PC-3 (cell line): ENCODE measurements around the gene INSYN2A. TPM values are rescaled to one million over a fixed set of nuclear protein-coding genes. Genes with fewer than 3 reads are reported as not detected.
A peak's percentile ranks its signal among the peaks of the same experiment; 100 is the strongest.

Source experiments
- ATAC-seq: fragments of 200-7000 bp; cut with Tn5 transposase; 2 replicates; pipeline ENCODE4 v1.9.1; 2020; ENCODE audit warnings: mild to moderate bottlenecking, moderate library complexity
- BruUV-seq: library from RNA; stranded (reverse); fragments of 400-500 nt; replicated peaks from 2 replicates; lab custom pipeline; 2021; lab: Mats Ljungman, UMichigan
- CTCF ChIA-PET: fragments of 300-600 bp; sonication (Branson Sonifier 250); formaldehyde crosslinking; loops from one replicate; lab custom pipeline; 2022; ENCODE audit warnings: antibody characterized with exemption; lab: Charles Lee
- POLR2A ChIA-PET: fragments of 300-600 bp; sonication (Branson Sonifier 250); formaldehyde crosslinking; loops from one replicate; lab custom pipeline; 2022; ENCODE audit warnings: antibody characterized with exemption; ENCODE audit not compliant: unreplicated experiment; lab: Charles Lee
- DNase-seq: peaks from one replicate; pipeline ENCODE4 v3.0.0-alpha.2; 2015
- H2AFZ ChIP-seq: fragments of 300-600 bp; sonication (generic); 2 replicates; pipeline ENCODE4 v1.6.0; 2016; ENCODE audit warnings: antibody characterized with exemption, low read length
- H3F3A ChIP-seq: fragments of 300-600 bp; sonication (generic); one replicate; pipeline ENCODE4 v1.6.0; 2017; ENCODE audit warnings: antibody characterized with exemption, low read length, control low read depth, mild to moderate bottlenecking; ENCODE audit not compliant: unreplicated experiment
- H3K27ac ChIP-seq: fragments of 300-600 bp; sonication (generic); 2 replicates; pipeline ENCODE4 v1.5.1; 2016; ENCODE audit warnings: mild to moderate bottlenecking, low read length
- H3K27me3 ChIP-seq: fragments of 300-600 bp; sonication (generic); 2 replicates; pipeline ENCODE4 v1.6.1; 2016; ENCODE audit warnings: low read length, mixed read lengths
- H3K36me3 ChIP-seq: fragments of 300-600 bp; sonication (generic); 2 replicates; pipeline ENCODE4 v1.6.1; 2016; ENCODE audit warnings: low read depth, mixed run types, low read length, mixed read lengths
- H3K4me1 ChIP-seq: fragments of 300-600 bp; sonication (generic); 2 replicates; pipeline ENCODE4 v1.5.1; 2016; ENCODE audit warnings: low read length; ENCODE audit not compliant: insufficient read depth
- H3K4me2 ChIP-seq: fragments of 300-600 bp; sonication (generic); 2 replicates; pipeline ENCODE4 v1.6.0; 2016; ENCODE audit warnings: low read length
- H3K4me3 ChIP-seq: fragments of 300-600 bp; sonication (generic); 2 replicates; pipeline ENCODE4 v1.5.1; 2016; ENCODE audit warnings: mild to moderate bottlenecking, low read length, mixed read lengths
- H3K79me2 ChIP-seq: fragments of 300-600 bp; sonication (generic); 2 replicates; pipeline ENCODE4 v1.6.1; 2017; ENCODE audit warnings: low read length, mixed read lengths
- H3K9ac ChIP-seq: fragments of 300-600 bp; sonication (generic); 2 replicates; pipeline ENCODE4 v1.6.0; 2016; ENCODE audit warnings: mild to moderate bottlenecking, low read length
- H3K9me2 ChIP-seq: fragments of 300-600 bp; sonication (generic); replicated peaks from 2 replicates; pipeline ENCODE4 v1.6.1; 2016; ENCODE audit warnings: mixed run types, low read length, mixed read lengths
- H3K9me3 ChIP-seq: fragments of 300-600 bp; sonication (generic); 2 replicates; pipeline ENCODE4 v1.6.1; 2016; ENCODE audit warnings: low read length, mixed read lengths
- H4K20me1 ChIP-seq: fragments of 300-600 bp; sonication (generic); 2 replicates; pipeline ENCODE4 v1.6.1; 2016; ENCODE audit warnings: low read length, mixed read lengths
- EZH2 ChIP-seq: fragments of 300-600 bp; sonication (generic); IDR thresholded peaks from one replicate; pipeline ENCODE4 v1.6.1; 2017; ENCODE audit warnings: antibody characterized with exemption, mild to moderate bottlenecking, low read length; ENCODE audit not compliant: unreplicated experiment
- EZH2phosphoT487 ChIP-seq: fragments of 300-600 bp; sonication (generic); IDR thresholded peaks from 2 replicates; pipeline ENCODE4 v1.6.1; 2018; ENCODE audit warnings: mild to moderate bottlenecking, antibody characterized with exemption, low read length, borderline replicate concordance
- intact Hi-C: fragments of 100-400 bp; cut with micrococcal nuclease; formaldehyde crosslinking; loops from 2 replicates; pipeline ENCODE4 v1.9.0; 2023
- total RNA-seq: library from RNA; depleted of rRNA; stranded (reverse); fragments of >200 nt; gene quantifications from 2 replicates; pipeline ENCODE4 v1.2.3, GENCODE V29; 2014
- TF ChIP-seq, protein P1 (sequence below): fragments of 300-600 bp; sonication (generic); conservative IDR thresholded peaks from 2 replicates; pipeline ENCODE4 v1.5.1; 2017; ENCODE audit warnings: antibody characterized with exemption, low read depth, mild to moderate bottlenecking, low read length

INSYN2A gene
- total RNA-seq, 1 experiment from 2014 or later = not detected

DNA sequence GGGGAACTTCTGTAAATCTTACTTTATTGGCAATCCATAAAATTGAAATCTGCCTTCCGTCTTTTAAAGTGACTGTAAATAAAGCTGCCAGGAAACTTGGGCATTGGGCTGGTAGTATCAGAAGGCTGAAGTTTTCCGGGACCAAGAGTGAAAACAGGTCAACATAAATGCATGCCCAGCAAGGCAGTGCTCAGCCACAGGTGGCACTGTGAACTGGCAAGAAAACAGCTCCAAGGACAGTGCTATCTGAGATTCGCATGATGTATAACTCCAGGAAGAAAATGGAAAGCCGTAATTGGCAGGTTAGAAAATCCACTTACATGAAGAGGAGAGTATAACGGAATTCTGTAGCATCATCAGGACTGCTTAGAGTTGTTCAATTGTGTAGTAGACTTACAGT, 1.9 kb upstream of the INSYN2A start:
- no peaks in the 10 kb centered on the region for H3K27me3 ChIP-seq
- H3K9me3 ChIP-seq = no peaks in the 10 kb centered on the region
- H3K4me2 ChIP-seq = no peak overlapping the region
- no peaks in the 10 kb centered on the region for H3K4me1 ChIP-seq
- H4K20me1 ChIP-seq = no peaks in the 10 kb centered on the region
- no peaks in the 10 kb centered on the region for H3K9me2 ChIP-seq
- no TSS peak for BruUV-seq
- no peak overlapping the region for H2AFZ ChIP-seq
- no peak overlapping the region for H3K9ac ChIP-seq
- no peak overlapping the region for H3K4me3 ChIP-seq
- H3F3A ChIP-seq = no peaks in the 10 kb centered on the region
- POLR2A ChIA-PET = no interaction called here
- DNase-seq = no peak
- no peaks in the 10 kb centered on the region for H3K79me2 ChIP-seq
- H3K36me3 ChIP-seq = no peaks in the 10 kb centered on the region
- TF ChIP-seq EZH2phosphoT487 = no peak
- TF ChIP-seq, protein P1, sequence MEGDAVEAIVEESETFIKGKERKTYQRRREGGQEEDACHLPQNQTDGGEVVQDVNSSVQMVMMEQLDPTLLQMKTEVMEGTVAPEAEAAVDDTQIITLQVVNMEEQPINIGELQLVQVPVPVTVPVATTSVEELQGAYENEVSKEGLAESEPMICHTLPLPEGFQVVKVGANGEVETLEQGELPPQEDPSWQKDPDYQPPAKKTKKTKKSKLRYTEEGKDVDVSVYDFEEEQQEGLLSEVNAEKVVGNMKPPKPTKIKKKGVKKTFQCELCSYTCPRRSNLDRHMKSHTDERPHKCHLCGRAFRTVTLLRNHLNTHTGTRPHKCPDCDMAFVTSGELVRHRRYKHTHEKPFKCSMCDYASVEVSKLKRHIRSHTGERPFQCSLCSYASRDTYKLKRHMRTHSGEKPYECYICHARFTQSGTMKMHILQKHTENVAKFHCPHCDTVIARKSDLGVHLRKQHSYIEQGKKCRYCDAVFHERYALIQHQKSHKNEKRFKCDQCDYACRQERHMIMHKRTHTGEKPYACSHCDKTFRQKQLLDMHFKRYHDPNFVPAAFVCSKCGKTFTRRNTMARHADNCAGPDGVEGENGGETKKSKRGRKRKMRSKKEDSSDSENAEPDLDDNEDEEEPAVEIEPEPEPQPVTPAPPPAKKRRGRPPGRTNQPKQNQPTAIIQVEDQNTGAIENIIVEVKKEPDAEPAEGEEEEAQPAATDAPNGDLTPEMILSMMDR = peak; percentile 27; the same call in 1 of the 2 replicates
- intact Hi-C loops = no loop called here
- no peak for ATAC-seq
- H3K27ac ChIP-seq = no peak overlapping the region
- CTCF ChIA-PET = no interaction called here

GRCh38 chr10:127197154-127197432, 702 bp upstream of the INSYN2A start:
- no peaks in the 10 kb centered on the region for H3K27me3 ChIP-seq
- no peaks in the 10 kb centered on the region for H3F3A ChIP-seq
- H3K79me2 ChIP-seq = no peaks in the 10 kb centered on the region
- H3K4me2 ChIP-seq = no peak overlapping the region
- H3K9me2 ChIP-seq = no peaks in the 10 kb centered on the region
- no peak overlapping the region for H3K27ac ChIP-seq
- no peak for DNase-seq
- no peak overlapping the region for H2AFZ ChIP-seq
- intact Hi-C loops = no loop called here
- TF ChIP-seq EZH2phosphoT487 (no peak), EZH2 (no peak)
- TF ChIP-seq, protein P1 = no peak
- POLR2A ChIA-PET = no interaction called here
- H3K4me3 ChIP-seq = no peak overlapping the region
- H3K4me1 ChIP-seq = no peaks in the 10 kb centered on the region
- BruUV-seq = no TSS peak
- no peaks in the 10 kb centered on the region for H3K9me3 ChIP-seq
- CTCF ChIA-PET = no interaction called here
- ATAC-seq = no peak
- H4K20me1 ChIP-seq = no peaks in the 10 kb centered on the region
- no peaks in the 10 kb centered on the region for H3K36me3 ChIP-seq
- H3K9ac ChIP-seq = no peak overlapping the region

- H3K9me3 ChIP-seq = no peaks in the 10 kb centered on the region
- TF ChIP-seq, protein P1 = no peak
- no peak for TF ChIP-seq EZH2phosphoT487
- no peak for TF ChIP-seq EZH2
- H3K4me2 ChIP-seq = peak overlapping the region; percentile 81
- CTCF ChIA-PET = interaction anchor here (0.6 kb wide), 1 partner anchor 562 kb away, joined by 7 read pairs; no protein-coding TSS in a partner anchor
- H3F3A ChIP-seq = no peaks in the 10 kb centered on the region
- H3K79me2 ChIP-seq = no peaks in the 10 kb centered on the region
- no peak overlapping the region for H2AFZ ChIP-seq
- no peaks in the 10 kb centered on the region for H3K27me3 ChIP-seq
- peak overlapping the region; percentile 62 for H3K4me3 ChIP-seq
- intact Hi-C loops = no loop called here
- no peak overlapping the region for H3K9ac ChIP-seq
- ATAC-seq (peak; percentile 62), DNase-seq (no peak)
- BruUV-seq = no TSS peak
- no peaks in the 10 kb centered on the region for H3K9me2 ChIP-seq
- no peak overlapping the region for H3K27ac ChIP-seq
- no peaks in the 10 kb centered on the region for H4K20me1 ChIP-seq
- POLR2A ChIA-PET = no interaction called here
- no peaks in the 10 kb centered on the region for H3K4me1 ChIP-seq
- no peaks in the 10 kb centered on the region for H3K36me3 ChIP-seq
Measured at GRCh38 chr10:127195571-127196281, 665 bp downstream of the INSYN2A start.
